Mesendoderm (in vitro differentiated cells): ENCODE measurements around the gene DDX52.

ENCODE experiments used
- DNase-seq: peaks from one replicate; pipeline ENCODE4 v3.0.0; 2013
- H2AK5ac ChIP-seq: 2 replicates; pipeline ENCODE4 v1.6.1; 2013; ENCODE audit warnings: low read length, inconsistent platforms
- H2BK120ac ChIP-seq: 2 replicates; pipeline ENCODE4 v1.6.1; 2013; ENCODE audit warnings: low read depth, mild to moderate bottlenecking, low read length, moderate library complexity, mixed read lengths
- H2BK15ac ChIP-seq: replicated peaks from 2 replicates; pipeline ENCODE4 v1.6.1; 2013; ENCODE audit warnings: low read depth, mild to moderate bottlenecking, moderate library complexity
- H2BK5ac ChIP-seq: 2 replicates; pipeline ENCODE4 v1.6.1; 2013; ENCODE audit warnings: low read length, inconsistent platforms
- H3K18ac ChIP-seq: 2 replicates; pipeline ENCODE4 v1.6.1; 2013; ENCODE audit warnings: mild to moderate bottlenecking, low read length, mixed read lengths
- H3K23ac ChIP-seq: one replicate; pipeline ENCODE4 v1.6.1; 2013; ENCODE audit warnings: low read length
- H3K27ac ChIP-seq: 2 replicates; pipeline ENCODE4 v1.5.1; 2013; ENCODE audit warnings: low read depth, mild to moderate bottlenecking, inconsistent platforms, low read length, moderate library complexity
- H3K27me3 ChIP-seq: 2 replicates; pipeline ENCODE4 v1.6.1; 2013; ENCODE audit warnings: low read length, control low read depth, mild to moderate bottlenecking, inconsistent platforms; ENCODE audit not compliant: insufficient read depth, poor library complexity
- H3K36me3 ChIP-seq: 2 replicates; pipeline ENCODE4 v1.6.1; 2013; ENCODE audit warnings: low read length, inconsistent platforms; ENCODE audit not compliant: control insufficient read depth, insufficient read depth
- H3K4ac ChIP-seq: one replicate; pipeline ENCODE4 v1.6.1; 2013; ENCODE audit warnings: low read depth, mild to moderate bottlenecking, low read length, moderate library complexity
- H3K4me1 ChIP-seq: 2 replicates; pipeline ENCODE4 v1.6.1; 2013; ENCODE audit warnings: low read depth, low read length, inconsistent platforms; ENCODE audit not compliant: control insufficient read depth
- H3K4me2 ChIP-seq: 2 replicates; pipeline ENCODE4 v1.6.1; 2013; ENCODE audit warnings: low read length
- H3K4me3 ChIP-seq: 2 replicates; pipeline ENCODE4 v1.5.1; 2013; ENCODE audit warnings: mild to moderate bottlenecking, low read length
- H3K56ac ChIP-seq: one replicate; pipeline ENCODE4 v1.6.1; 2013; ENCODE audit warnings: low read length
- H3K79me1 ChIP-seq: 2 replicates; pipeline ENCODE4 v1.6.1; 2013; ENCODE audit warnings: low read length, inconsistent platforms
- H3K79me2 ChIP-seq: 2 replicates; pipeline ENCODE4 v1.6.1; 2013; ENCODE audit warnings: mild to moderate bottlenecking, low read length; ENCODE audit not compliant: control insufficient read depth, insufficient read depth
- H3K9ac ChIP-seq: 2 replicates; pipeline ENCODE4 v1.6.1; 2013; ENCODE audit warnings: low read length, inconsistent platforms
- H4K5ac ChIP-seq: one replicate; pipeline ENCODE4 v1.6.1; 2013; ENCODE audit warnings: low read length
- H4K8ac ChIP-seq: one replicate; pipeline ENCODE4 v1.6.1; 2013; ENCODE audit warnings: low read depth, mild to moderate bottlenecking, control low read depth, low read length, moderate library complexity
- WGBS: extraction: QIAGEN DNeasy Blood & Tissue Kit; methylation state at CpG from one replicate; pipeline ENCODE4 v1.1.7; 2013; ENCODE audit warnings: low lambda C conversion rate, missing lambda C conversion rate; ENCODE audit not compliant: insufficient coverage; ENCODE audit errors: extremely low coverage; 5-methylcytosine and 5-hydroxymethylcytosine counted together

DDX52 gene

DNA sequence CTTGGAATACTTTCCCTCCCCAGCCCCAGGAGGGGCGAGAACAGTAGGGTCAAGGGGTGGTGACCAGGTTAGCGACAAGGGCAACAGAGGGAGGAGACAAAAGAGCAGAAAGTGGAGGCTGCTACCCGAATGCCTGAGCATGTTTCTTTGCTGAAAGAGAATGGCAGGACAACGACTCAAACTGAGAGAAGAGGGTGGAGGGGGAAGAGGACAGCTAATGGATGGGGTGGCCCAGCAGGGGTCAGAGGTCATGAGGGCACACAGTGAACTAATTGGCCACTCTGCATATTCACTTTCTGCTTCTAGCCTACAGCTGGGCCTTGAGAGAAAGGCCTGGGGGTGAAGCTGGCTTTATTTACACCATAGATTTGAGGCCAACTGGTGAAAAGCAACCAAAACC is 19.1 kb upstream of the DDX52 start:
- H3K79me2 ChIP-seq = no peaks in the 10 kb centered on the region
- H3K27me3 ChIP-seq = no peaks in the 10 kb centered on the region
- H2BK15ac ChIP-seq = no peak overlapping the region
- H3K23ac ChIP-seq = no peak overlapping the region
- no peak overlapping the region for H3K27ac ChIP-seq
- no peak overlapping the region for H2BK120ac ChIP-seq
- no peak overlapping the region for H3K4ac ChIP-seq
- no CpG with 5 or more reads among the region's 4 CpGs for WGBS
- H3K4me2 ChIP-seq = no peak overlapping the region
- no peak overlapping the region for H3K18ac ChIP-seq
- no peak overlapping the region for H4K5ac ChIP-seq
- no peak overlapping the region for H3K9ac ChIP-seq
- no peaks in the 10 kb centered on the region for H3K4me1 ChIP-seq
- H3K79me1 ChIP-seq = no peaks in the 10 kb centered on the region
- H3K36me3 ChIP-seq = no peaks in the 10 kb centered on the region
- H2AK5ac ChIP-seq = no peak overlapping the region
- H2BK5ac ChIP-seq = no peak overlapping the region
- no peak for DNase-seq
- H3K56ac ChIP-seq = no peak overlapping the region
- H4K8ac ChIP-seq = no peak overlapping the region
- no peak overlapping the region for H3K4me3 ChIP-seq

DNA sequence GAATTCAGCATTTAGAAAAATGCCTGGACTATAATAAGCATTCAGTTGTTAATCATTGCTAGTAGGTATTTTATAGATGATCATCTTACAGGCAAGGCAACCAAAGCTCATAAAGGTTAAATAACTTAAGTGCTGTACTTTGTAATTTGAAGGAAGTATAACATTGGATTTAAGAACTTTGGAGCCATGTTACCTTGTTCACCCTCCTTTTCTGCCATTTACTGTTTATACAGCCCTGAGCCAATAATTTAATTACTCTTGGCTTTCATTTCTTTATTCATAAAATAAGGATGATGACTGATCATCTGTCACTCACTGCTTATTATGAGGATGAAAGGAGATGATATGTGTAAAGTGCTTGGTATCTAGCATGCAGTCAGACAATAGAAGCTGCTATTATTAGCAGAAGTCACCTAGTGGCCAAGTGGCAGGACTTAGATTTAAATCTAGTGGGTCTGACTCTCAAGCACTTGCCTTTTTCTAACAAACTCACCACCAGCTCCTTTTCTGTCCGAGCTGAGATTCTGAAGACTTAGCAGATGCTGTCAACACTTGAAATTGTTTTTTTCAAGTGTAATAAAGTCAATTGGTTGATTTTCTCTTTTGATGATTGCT is 18.3 kb upstream of the DDX52 start:
- Histone ChIP-seq H3K36me3 (no peaks in the 10 kb centered on the region), H3K4ac (no peak overlapping the region), H3K79me2 (no peaks in the 10 kb centered on the region), H3K4me3 (no peak overlapping the region), H3K23ac (no peak overlapping the region), H3K18ac (no peak overlapping the region), H4K8ac (no peak overlapping the region), H3K27me3 (no peaks in the 10 kb centered on the region), H3K4me2 (no peak overlapping the region), H3K56ac (no peak overlapping the region), H2BK15ac (no peak overlapping the region), H2AK5ac (no peak overlapping the region), H2BK120ac (no peak overlapping the region), H3K9ac (no peak overlapping the region), H2BK5ac (no peak overlapping the region), H3K27ac (no peak overlapping the region), H3K79me1 (no peaks in the 10 kb centered on the region), H3K4me1 (no peaks in the 10 kb centered on the region), H4K5ac (no peak overlapping the region)
- WGBS = no CpG with 5 or more reads among the region's 1 CpG
- no peak for DNase-seq

GRCh38 chr17:37659925-37660324 is 16.7 kb upstream of the DDX52 start:
- H3K27me3 ChIP-seq = no peaks in the 10 kb centered on the region
- H3K36me3 ChIP-seq = no peaks in the 10 kb centered on the region

GRCh38 chr17:37657202-37657601 is 14.0 kb upstream of the DDX52 start:
- H3K27ac ChIP-seq = no peak overlapping the region
- H3K36me3 ChIP-seq = no peaks in the 10 kb centered on the region
- no peak overlapping the region for H3K9ac ChIP-seq
- H3K23ac ChIP-seq = no peak overlapping the region
- no peak overlapping the region for H4K8ac ChIP-seq
- H2BK5ac ChIP-seq = no peak overlapping the region
- H3K4ac ChIP-seq = no peak overlapping the region
- H3K56ac ChIP-seq = no peak overlapping the region
- H3K18ac ChIP-seq = no peak overlapping the region
- H2BK120ac ChIP-seq = no peak overlapping the region
- no peak overlapping the region for H2AK5ac ChIP-seq
- no peak overlapping the region for H3K4me3 ChIP-seq
- H3K27me3 ChIP-seq = no peaks in the 10 kb centered on the region
- no peak overlapping the region for H4K5ac ChIP-seq
- no peaks in the 10 kb centered on the region for H3K79me1 ChIP-seq
- no peaks in the 10 kb centered on the region for H3K4me1 ChIP-seq
- no peak for DNase-seq
- H3K79me2 ChIP-seq = no peaks in the 10 kb centered on the region
- no peak overlapping the region for H3K4me2 ChIP-seq
- WGBS = no CpG with 5 or more reads among the region's 1 CpG
- H2BK15ac ChIP-seq = no peak overlapping the region

More at GRCh38 chr17:37659925-37660324, 16.7 kb upstream of the DDX52 start:
- H3K4me1 ChIP-seq = no peaks in the 10 kb centered on the region
- no peak overlapping the region for H2BK5ac ChIP-seq
- H3K79me2 ChIP-seq = no peaks in the 10 kb centered on the region
- H3K9ac ChIP-seq = no peak overlapping the region
- no peaks in the 10 kb centered on the region for H3K79me1 ChIP-seq
- H4K5ac ChIP-seq = no peak overlapping the region
- no peak overlapping the region for H2BK15ac ChIP-seq
- no peak overlapping the region for H3K23ac ChIP-seq
- H3K27ac ChIP-seq = no peak overlapping the region
- H3K4ac ChIP-seq = no peak overlapping the region
- no peak overlapping the region for H4K8ac ChIP-seq
- H3K4me3 ChIP-seq = no peak overlapping the region
- H3K4me2 ChIP-seq = no peak overlapping the region
- no CpG with 5 or more reads among the region's 5 CpGs for WGBS
- H3K18ac ChIP-seq = no peak overlapping the region
- H2BK120ac ChIP-seq = no peak overlapping the region
- H3K56ac ChIP-seq = no peak overlapping the region
- no peak overlapping the region for H2AK5ac ChIP-seq
- no peak for DNase-seq

DNA sequence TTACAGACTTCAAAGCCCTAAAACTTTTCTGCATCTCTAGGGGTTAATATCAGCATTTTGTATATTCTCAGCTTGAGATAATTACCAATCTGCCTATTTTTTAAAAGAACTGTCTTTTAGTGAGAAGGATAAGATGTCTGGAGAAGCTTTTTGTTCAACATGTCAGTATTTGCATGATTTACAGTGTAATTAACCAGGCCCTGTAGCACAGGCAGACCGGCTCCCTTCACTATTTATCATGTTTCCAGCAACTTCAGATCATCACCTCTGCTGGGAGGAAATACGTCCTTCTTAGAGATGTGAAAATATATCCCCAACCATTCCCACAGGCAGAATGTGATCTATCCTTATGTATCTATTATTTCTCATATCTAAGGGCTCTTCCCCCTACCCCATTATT is 8.6 kb upstream of the DDX52 start:
- no peak overlapping the region for H3K4me3 ChIP-seq
- no peak overlapping the region for H3K9ac ChIP-seq
- no peak overlapping the region for H4K5ac ChIP-seq
- no peak overlapping the region for H4K8ac ChIP-seq
- peaks cover under 1% of the 10 kb centered on the region for H3K27me3 ChIP-seq
- H3K56ac ChIP-seq = no peak overlapping the region
- DNase-seq = no peak
- no peak overlapping the region for H3K4me2 ChIP-seq
- H2BK120ac ChIP-seq = no peak overlapping the region
- no peaks in the 10 kb centered on the region for H3K36me3 ChIP-seq
- no peak overlapping the region for H3K18ac ChIP-seq
- no peak overlapping the region for H2BK5ac ChIP-seq
- H3K79me1 ChIP-seq = no peaks in the 10 kb centered on the region
- H2AK5ac ChIP-seq = no peak overlapping the region
- no peak overlapping the region for H2BK15ac ChIP-seq
- no peak overlapping the region for H3K23ac ChIP-seq
- no peaks in the 10 kb centered on the region for H3K79me2 ChIP-seq
- H3K4me1 ChIP-seq = no peaks in the 10 kb centered on the region
- no peak overlapping the region for H3K4ac ChIP-seq
- WGBS = no CpG with 5 or more reads among the region's 2 CpGs
- no peak overlapping the region for H3K27ac ChIP-seq

DNA sequence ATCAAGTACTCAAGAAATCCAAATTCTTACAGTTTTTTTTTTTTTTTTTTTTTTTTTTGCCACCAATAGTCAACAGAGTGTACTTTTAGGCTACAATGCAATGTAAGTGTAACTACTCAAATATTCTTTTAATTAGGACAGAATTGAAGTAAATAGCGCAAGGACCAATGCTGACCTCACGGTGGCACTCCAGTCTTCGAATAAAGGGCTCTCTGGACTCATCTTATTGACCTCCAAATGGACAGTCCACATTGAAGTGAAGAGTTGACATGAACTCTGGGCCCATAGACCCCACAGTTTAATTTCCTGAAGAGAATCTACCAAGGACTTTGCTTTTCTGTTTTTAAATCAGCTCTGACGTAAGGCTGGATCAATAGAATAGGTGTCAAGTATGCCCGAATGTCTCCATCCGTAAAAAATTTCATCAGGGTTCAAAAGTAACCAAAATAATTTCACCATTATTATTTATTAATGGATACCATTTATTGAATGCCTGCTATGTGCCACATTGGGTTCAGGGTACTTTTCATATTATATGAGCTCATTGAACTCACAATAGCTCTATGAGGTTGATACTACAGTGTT is 7.3 kb upstream of the DDX52 start:
- Histone ChIP-seq H3K27ac (no peak overlapping the region), H3K4me2 (no peak overlapping the region), H4K8ac (no peak overlapping the region), H3K9ac (no peak overlapping the region), H3K36me3 (no peaks in the 10 kb centered on the region), H3K79me1 (no peaks in the 10 kb centered on the region), H4K5ac (no peak overlapping the region), H3K18ac (no peak overlapping the region), H3K4ac (no peak overlapping the region), H2BK15ac (no peak overlapping the region), H2BK5ac (no peak overlapping the region), H2BK120ac (no peak overlapping the region), H3K4me1 (no peaks in the 10 kb centered on the region), H3K27me3 (peaks cover 4% of the 10 kb centered on the region), H3K23ac (no peak overlapping the region), H3K4me3 (no peak overlapping the region), H3K79me2 (no peaks in the 10 kb centered on the region), H2AK5ac (no peak overlapping the region), H3K56ac (no peak overlapping the region)
- peak; percentile 59 for DNase-seq
- WGBS = no CpG with 5 or more reads among the region's 6 CpGs
